ENCODE data around the gene CEACAM1.
"Not testable (repeated sequence)": the region's sequence is repeated elsewhere in the genome, so short reads cannot be mapped to it uniquely, and the experiment has no call there.

DNA sequence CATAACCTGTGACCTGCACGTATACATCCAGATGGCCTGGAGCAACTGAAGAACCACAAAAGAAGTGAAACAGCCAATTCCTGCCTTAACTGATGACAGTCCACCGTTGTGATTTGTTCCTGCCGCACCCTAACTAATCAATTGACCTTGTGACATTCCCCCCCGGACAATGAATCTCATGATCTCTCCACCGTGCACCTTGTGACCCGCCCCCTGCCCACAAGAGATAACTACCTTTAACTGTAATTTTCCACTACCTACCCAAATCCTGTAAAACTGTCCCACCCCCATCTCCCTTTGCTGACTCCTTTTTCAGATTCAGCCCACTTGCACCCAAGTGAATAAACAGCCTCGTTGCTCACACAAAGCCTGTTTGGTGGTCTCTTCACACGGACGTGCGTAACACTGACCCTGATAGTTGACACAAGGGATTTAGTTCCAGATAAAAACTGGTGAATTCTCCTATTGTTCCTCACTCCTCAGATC is 29.1 kb upstream of the CEACAM1 start:
- TF ChIP-seq, protein P1, sequence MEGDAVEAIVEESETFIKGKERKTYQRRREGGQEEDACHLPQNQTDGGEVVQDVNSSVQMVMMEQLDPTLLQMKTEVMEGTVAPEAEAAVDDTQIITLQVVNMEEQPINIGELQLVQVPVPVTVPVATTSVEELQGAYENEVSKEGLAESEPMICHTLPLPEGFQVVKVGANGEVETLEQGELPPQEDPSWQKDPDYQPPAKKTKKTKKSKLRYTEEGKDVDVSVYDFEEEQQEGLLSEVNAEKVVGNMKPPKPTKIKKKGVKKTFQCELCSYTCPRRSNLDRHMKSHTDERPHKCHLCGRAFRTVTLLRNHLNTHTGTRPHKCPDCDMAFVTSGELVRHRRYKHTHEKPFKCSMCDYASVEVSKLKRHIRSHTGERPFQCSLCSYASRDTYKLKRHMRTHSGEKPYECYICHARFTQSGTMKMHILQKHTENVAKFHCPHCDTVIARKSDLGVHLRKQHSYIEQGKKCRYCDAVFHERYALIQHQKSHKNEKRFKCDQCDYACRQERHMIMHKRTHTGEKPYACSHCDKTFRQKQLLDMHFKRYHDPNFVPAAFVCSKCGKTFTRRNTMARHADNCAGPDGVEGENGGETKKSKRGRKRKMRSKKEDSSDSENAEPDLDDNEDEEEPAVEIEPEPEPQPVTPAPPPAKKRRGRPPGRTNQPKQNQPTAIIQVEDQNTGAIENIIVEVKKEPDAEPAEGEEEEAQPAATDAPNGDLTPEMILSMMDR (IDR thresholded peaks at IDR 0.05), result not testable (repeated sequence)
- not testable (repeated sequence) for TF ChIP-seq EZH2 (IDR thresholded peaks at IDR 0.05)

Data from neural progenitor cell (in vitro differentiated cells).